GM21423 (cell line): ENCODE data around the gene COL6A2.

ENCODE experiments used
- ATAC-seq: cut with Tn5 transposase; IDR thresholded peaks from one replicate; pipeline ENCODE4 v1.9.1; 2021; ENCODE audit warnings: mild to moderate bottlenecking, moderate library complexity; ENCODE audit not compliant: unreplicated experiment

COL6A2 gene

GRCh38 chr21:46112725-46113215, 14.9 kb downstream of the COL6A2 start:
- no peak for ATAC-seq

- no peak for ATAC-seq
Observed at GRCh38 chr21:46113497-46114176, 15.7 kb downstream of the COL6A2 start.

- no peak for ATAC-seq
Observed at GRCh38 chr21:46114963-46115362, 17.1 kb downstream of the COL6A2 start.

DNA sequence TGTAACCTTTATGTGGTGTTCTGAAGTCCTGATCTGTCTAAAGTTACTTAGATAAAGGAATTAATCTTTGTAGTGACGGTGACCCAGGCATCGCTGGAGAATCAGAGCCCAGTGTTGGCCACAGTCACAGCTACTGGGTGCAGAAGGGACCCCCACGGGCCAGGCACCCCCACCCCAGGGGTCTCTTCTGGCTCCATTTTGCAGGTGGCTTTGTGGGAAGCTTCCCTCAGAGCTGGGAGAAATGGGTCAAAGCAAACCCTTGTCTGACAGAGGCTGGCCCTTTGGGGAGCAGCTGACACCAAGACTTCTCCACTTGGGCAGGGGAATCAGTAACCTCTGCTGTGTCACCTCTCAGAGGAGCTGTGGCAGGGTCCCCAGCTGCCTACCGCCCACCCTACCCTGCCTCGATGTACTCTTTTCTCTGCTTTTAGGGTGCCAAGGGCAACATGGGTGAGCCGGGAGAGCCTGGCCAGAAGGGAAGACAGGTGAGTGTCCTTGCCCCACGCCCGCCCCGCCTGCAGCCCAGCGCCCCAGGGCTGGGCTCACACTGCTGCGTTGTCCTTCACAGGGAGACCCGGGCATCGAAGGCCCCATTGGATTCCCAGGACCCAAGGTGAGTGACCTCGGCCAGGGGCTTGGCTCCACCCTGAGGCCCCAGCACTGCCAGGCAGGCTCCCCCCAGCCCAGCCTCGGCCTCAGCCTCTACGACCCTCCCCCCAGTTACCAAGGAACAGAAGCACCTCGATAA, 17.7 kb downstream of the COL6A2 start:
- ATAC-seq, result no peak

GRCh38 chr21:46116189-46116775, 18.4 kb downstream of the COL6A2 start:
- ATAC-seq, result no peak

- no peak for ATAC-seq
Observed at GRCh38 chr21:46116776-46117585, 19.1 kb downstream of the COL6A2 start.

GRCh38 chr21:46117586-46118315, 19.8 kb downstream of the COL6A2 start:
- no peak for ATAC-seq

DNA sequence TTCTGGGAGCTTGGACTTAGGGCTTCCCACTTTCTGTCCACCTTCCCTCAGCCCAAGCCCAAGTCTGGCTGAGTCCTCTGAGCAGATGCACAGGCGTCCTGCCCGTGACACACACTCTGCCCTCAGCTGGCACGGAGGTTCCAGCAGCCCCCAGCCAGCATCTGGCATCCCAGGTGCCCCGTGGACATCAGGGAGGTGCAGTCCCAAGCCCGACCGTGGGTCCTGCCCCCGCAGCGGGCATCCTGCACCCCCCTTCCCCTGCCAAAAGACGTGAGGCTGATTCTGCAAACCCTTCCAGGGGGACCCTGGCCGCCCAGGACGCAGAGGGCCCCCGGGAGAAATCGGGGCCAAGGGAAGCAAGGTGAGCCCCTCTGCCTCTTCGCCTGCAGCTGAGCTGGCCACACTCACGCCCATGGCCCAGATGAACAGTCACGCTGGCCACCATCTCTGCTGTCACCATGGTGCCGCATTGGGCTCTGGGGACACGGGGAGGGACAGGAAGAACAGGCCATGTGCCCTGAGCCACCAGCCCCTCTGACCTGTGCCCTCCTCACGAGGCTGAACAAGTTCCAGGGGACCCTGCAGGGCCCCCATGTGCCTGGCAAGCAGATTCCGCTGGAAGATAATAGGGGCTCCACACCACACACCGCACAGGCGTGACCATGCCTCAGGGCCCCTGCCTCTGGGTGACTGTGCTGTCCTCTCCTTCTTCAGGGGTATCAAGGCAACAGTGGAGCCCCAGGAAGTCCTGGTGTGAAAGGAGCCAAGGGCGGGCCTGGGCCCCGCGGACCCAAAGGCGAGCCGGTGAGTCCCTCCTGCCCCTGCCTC, 20.6 kb downstream of the COL6A2 start:
- ATAC-seq, result no peak

DNA sequence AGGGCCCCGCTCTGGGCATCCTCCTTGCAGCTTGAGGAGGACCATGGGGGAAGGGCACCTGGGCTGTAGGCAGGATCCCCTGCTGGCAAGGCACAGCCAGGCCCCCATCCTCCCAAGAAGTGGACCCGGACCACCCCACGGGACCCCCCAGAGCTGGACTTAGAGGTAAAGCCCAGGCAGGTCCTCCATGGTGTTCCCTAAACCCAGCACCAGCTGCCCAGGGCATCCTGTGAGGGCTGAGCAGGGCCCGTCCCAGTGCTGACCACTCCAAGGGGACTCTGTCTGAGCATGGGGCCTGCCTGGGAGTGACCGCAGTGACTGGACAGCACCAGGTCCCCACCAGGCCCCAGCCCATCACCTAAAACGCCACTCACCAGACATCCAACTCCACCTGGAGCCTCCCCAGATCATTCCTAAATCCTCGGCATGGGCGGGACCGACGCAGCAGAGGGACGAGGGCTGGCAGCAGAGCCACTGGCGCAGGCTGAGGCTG, 21.3 kb downstream of the COL6A2 start:
- ATAC-seq, result no peak

GRCh38 chr21:46119637-46120271, 21.8 kb downstream of the COL6A2 start:
- no peak for ATAC-seq

GRCh38 chr21:46120301-46121285, 22.7 kb downstream of the COL6A2 start:
- ATAC-seq, result no peak

DNA sequence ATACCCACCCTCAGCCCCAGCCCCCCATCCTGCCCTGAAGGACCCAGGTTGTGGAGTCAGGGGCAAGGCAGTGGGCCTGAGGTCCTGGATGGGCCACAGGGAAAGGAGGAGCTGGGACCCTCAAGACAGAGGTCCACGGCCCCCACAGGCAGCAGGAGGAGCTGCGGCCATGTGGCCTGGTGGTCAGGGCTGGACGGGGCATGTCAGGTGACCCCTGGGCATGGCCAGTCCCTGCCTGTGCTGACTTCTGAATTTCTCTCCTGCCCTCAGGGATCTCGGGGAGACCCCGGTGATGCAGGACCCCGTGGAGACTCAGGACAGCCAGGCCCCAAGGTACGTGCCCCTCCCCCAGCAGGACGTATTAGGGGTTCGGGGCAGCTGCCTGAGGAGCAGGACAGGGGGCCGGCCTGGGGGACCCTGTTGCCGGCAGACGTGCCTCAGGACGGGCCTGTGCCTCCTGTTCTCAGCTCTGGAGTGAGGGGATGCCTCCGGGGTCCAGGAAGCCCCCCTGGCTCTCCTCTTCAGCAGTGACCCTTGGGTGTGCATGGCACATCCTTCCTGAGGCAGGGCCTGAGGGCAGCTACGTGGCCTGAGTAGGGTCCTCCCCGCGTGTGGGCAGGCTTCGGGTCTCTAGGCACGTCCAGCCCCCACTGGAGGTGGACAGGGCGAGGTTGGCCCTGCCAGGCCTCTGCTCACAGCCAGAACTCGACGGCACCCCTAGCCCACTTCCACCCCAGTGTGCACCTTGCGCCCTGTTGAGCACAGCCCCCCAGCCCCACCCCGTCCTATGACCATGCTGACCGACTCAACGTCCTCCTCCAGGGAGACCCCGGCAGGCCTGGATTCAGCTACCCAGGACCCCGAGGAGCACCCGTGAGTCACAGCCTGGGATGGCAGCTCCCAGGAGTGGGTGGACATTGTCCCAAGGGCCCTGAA, 23.6 kb downstream of the COL6A2 start:
- ATAC-seq, result no peak

- no peak for ATAC-seq
Observed at GRCh38 chr21:46122237-46122671, 24.3 kb downstream of the COL6A2 start.

GRCh38 chr21:46122758-46123683, 25.1 kb downstream of the COL6A2 start:
- ATAC-seq, result no peak

DNA sequence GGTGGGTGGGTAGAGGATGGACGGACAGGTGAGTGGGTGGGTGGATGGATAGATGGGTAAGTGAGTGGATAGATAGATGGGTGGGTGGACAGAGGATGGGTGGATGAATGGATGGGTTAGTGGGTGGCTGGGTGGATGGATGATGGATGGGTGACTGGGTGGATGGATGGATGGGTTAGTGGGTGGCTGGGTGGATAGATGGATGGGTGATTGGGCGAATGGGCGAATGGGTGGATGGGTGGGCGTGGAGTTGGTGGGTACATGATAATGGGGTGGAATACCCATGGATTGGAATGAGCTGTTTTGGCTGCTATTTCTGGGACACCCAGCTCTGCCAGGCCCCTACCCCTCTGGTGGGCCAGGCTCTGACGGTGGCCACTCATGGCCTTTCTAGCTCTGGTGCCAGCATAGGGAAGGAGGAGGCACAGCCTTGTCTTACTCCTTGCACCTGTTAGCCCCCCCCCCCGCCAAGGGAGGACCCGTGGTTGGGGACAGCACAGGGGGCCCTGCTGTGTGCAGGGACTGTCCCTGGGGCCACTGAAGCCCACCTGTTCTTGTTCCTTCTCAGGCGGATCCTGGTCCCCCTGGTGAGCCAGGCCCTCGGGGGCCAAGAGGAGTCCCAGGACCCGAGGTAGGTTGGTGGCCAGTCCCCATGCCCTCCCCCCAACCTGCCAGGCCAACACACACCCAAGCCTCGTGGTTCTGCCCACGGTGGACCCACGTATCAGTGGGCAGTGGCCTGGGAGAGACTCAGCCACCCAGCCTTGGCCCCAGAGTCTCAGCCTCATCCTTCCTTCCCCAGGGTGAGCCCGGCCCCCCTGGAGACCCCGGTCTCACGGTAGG, 26.4 kb downstream of the COL6A2 start:
- ATAC-seq, result no peak
